HS-27A (cell line): Measurements from ENCODE around the gene GMEB2.
"Not testable (repeated sequence)": the region's sequence is repeated elsewhere in the genome, so short reads cannot be mapped to it uniquely, and the experiment has no call there.

Source experiments
- DNase-seq: peaks from one replicate; pipeline ENCODE4 v3.0.0-alpha.2; 2012; ENCODE audit warnings: low read depth, missing footprints

Gene GMEB2

GRCh38 chr20:63587776-63588591 is 38.9 kb downstream of the GMEB2 start:
- DNase-seq = no peak

DNA sequence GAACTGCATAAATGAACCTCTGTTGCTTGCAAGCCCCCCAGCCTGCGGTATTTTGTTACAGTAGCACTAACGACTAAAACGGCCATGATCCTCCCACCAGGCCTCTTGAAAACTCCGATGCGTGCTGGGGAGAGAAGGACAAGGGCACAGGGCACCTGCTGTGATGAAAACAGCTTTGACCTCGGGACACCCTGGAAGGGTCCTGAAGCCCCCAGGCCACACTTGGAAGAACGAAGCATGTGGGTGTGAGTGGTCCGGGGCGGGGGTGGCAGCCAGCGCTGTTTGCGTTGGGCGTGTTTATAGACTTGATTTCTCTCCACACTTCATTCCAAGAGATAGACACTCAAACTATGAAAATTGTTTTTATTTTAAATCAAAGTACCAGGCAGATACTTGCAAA is 39.6 kb downstream of the GMEB2 start:
- DNase-seq = no peak

- no peak for DNase-seq
Observed at GRCh38 chr20:63586797-63587196, 40.1 kb downstream of the GMEB2 start.

DNA sequence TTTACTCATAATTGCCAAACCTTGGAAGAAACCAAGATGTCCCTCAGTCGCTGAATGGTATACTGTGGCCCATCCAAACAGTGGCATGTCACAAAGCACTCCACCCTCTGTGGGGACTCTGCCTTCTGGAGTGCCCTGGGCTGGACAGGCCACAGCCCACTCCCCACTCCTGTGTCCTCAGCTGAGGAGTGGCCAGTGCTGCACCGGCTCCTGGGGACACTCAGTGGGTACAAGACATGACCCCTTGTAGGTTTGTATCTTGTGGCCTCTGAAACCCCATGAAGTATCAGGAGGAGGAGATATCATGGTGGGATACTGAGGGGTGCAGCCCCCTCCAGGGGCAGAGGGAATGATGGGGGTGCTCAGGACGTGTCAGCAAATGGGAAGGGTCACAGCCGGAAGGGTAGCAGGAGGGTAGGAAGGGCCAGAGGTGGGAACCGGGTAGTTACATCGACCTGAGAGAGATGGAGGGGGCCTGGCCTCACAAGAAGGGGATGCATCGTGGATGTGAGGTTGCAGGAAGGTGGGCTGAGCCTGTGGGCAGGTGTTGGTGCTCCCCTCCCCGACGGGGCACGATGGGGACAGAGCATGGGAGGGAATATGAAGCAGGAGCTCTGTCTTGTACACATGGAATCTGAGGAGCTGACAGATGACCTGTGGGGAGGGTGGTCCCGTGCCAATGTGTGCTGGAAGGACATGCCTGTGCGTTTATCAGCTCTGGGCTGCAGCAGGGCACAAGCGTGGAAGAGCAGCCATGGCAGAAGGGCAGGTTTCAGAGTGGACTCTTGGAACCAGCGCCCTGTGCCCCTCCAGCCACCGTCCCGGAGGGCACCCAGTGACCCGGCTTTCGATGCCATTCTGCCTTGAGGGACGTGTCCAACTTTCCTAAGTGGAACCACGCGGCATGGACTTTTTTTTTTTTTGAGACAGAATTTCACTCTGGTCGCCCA is 41.0 kb downstream of the GMEB2 start:
- DNase-seq = no peak

- DNase-seq = no peak
Observed at GRCh38 chr20:63582382-63583063, 44.4 kb downstream of the GMEB2 start.

- DNase-seq = no peak
Observed at GRCh38 chr20:63580796-63581461, 46.0 kb downstream of the GMEB2 start.

DNA sequence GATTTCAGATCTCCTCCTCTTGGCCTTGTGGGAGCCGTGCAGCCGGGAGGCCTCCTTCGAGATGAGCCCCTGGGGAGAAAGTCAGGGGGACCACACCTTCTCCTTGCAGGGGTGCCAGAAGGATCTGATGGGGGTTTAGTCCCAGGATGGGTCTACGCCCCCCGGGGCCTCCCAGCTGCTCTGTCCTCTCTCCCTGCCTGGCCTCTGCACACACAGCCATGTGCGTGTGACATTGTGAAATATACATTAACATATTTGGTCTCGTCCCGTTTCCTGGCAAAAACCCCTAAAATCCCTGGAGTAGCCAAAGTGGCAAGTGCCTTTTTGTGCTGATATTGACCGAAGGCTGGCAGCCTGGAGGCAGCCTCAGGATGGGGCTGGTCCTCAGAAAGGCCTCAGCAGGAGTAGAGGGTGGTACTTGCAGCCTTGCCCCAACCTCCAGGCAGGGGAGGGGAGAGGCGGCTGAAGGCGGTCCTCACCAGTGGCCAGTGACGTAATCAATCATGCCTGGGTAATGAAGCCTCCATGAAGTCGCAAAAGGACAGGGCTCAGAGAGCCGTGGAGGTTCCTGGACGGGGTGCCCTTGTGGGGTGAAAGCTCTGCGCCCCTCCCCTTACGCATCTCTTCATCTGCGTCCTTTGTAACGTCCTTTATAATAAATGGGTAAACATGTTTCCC is 47.7 kb downstream of the GMEB2 start:
- DNase-seq = no peak

DNA sequence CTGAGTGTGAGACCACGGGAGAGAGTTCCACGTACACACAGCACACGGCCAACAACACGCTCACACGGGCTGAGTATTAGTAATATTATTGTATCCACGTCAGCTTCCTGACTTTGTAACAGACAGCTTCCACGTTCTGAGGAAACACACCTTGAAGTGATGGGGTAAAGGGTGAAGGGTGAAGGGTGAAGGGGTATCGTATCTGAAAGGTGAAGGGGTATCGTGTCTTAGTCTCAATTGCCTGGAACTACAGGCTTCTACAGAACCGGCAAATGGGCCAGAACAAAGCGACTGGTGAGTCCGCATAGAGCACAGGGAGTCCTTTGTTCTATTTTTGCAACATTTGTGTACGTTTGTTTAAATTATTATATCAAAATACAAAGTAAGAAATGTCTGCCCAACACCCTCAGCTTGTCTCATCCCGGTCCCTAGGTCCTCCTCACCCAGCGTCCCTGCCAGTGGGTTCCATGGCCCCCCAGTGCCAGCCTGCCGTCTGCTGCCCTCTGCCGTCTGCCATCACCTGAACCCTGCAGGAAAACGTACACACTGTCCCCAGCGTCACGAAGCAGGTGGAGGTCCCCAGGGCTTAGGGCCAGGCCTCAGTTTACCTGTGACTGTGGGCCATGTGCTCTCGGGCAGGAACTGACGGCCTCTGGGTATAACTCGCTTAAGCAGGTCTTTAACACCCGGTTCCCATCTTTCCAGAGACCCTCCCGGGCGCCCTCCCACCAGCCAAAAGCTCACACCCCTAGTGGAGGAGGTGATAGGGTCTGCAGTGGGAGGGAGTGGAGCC is 48.5 kb downstream of the GMEB2 start:
- DNase-seq = no peak

DNA sequence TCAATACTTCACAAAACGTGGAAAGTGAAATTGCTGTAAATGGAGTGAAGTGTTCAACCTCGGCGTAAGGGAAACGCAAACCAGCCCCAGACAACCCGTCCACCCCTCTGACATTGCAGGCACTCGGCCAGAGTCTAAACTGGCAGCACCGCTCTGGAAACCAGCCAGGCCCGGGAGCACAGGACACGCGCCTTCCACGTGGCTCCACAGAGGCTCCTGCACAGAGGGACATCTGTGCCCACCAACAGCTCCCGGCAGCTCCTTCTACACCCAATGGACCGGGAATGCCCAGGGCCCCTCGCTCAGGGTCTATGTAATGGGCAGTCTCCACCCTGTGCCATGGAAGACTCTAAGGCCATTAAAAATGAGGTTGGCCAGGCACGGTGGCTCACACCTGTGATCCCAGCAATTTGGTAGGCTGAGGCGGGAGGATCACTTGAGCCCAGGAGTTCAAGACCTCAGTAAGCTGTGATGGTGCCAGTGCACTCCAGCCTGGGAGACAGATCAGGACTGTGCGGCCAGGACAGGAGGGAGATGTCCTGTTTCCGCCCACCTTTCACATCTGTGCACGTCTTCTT is 49.5 kb downstream of the GMEB2 start:
- no peak for DNase-seq

DNA sequence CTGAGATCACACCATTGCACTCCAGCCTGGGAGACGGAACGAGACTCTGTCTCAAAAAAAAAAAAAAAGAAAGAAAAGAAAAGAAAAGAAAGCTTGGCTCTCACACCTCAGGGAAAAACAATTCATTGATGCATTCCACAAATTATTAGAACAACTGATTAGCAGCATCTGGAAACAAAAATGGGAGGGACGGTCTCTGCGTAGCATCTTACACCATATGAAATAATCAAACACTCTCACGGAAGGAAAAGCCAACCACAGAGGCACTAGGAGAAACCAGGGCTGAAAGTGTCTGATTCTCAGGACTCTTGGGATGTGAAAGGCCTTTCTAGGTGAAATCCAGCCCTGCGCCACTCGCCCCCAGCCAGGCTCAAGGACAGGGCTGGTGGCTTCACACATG is 50.6 kb downstream of the GMEB2 start:
- DNase-seq = no peak

DNA sequence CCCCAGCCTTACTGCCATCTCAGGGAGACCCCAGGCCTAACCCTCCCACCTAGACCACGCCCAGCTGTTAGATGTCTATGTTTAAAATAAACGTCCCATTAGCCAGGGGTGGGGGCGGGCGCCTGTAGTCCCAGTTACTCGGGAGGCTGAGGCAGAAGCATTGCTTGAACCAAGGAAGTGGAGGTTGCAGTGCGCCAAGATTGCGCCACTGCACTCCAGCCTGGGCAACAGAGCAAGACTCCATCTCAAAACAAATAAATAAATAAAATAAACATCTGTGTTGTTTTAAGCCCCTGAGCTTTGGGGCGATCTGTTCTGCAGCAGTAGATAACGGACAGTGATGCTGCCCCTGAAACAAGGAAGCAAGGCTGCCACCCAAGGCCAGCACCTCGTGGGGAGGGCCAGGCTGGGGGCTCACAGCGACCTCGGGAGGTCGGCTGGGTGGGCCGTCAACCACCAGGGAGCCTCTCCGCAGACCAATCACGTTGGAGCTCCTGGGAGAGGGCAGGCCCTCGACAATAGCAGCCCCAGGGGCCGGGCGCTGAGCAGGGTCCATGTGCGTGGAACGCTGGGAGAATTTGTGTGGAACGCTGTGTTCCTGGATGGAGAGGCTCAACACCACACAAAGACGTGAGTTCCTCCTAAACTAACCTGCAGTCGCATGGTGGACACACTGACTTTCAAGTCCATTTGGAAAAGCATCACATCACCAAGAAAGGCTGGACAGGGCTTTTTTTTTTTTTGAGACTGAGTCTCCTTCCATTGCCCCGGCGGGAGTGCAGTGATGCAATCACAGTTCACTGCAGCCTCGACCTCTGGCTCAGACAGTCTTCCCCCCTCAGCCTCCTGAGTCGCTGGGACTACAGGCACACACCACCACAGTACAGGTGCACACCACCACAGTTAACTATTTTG is 51.8 kb downstream of the GMEB2 start:
- DNase-seq = no peak

DNA sequence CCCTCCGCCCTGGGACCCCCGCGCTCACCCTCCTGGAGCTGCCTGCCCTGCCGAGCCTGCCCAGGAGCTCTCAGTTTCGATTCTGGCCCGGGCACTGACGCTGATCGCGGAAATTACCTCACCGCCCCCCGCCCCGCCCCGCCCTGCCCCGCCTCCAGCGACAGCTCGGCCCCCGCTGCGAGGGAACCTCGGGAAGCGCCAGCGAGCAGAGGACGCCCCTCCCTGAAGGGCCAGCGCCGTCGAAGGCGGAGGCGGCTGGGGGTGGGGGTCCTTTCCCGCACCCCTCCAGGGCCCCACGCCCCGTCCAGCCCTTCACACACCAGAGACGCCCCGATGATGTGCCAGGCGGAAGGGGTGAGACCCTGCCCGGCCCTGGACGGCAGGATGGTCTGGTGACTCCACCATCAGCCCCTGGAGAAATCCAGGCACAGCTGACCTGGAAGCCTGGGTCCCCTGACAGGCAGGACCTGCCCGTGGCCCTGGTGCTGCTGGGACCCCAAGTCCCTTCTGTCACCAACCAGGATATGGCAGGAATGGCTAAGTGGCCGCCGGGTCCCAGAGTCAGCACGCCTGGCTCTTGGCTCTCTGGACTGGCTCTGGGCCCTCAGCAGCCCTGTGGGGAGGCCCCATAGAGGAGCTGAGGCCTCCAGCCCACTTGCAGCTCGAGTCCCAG is 52.6 kb downstream of the GMEB2 start, which contains the start of gene HELZ2:
TSS of gene HELZ2 (minus strand) at position 84 of the 673 bp plus-strand sequence. CDS start 1,854 bp downstream, outside the sequence.
- DNase-seq = no peak

DNA sequence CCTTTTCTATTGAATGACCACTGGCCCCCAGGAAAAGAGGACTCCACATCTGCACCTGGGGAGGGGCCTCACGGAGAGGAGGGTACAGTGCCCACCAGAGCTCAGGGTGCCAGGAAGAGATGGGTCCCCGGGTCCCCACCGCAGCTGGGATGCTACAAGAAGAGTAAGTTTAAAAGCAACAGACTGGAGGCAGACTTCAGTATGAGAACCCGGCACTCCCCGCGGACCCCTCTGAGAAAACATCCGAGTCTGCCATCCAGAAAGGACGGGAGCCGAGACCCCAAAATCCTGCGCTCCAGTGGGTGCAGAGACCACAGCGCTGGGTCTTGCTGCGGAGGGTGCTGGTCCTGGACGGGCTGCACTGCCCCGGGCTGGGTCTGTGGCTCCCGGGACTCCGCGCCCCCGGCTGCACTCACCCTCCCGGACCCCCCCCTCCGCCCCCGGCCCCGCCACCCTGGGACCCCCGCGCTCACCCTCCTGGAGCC is 53.2 kb downstream of the GMEB2 start:
- no peak for DNase-seq

GRCh38 chr20:63572788-63573646 is 53.9 kb downstream of the GMEB2 start:
- DNase-seq = no peak

DNA sequence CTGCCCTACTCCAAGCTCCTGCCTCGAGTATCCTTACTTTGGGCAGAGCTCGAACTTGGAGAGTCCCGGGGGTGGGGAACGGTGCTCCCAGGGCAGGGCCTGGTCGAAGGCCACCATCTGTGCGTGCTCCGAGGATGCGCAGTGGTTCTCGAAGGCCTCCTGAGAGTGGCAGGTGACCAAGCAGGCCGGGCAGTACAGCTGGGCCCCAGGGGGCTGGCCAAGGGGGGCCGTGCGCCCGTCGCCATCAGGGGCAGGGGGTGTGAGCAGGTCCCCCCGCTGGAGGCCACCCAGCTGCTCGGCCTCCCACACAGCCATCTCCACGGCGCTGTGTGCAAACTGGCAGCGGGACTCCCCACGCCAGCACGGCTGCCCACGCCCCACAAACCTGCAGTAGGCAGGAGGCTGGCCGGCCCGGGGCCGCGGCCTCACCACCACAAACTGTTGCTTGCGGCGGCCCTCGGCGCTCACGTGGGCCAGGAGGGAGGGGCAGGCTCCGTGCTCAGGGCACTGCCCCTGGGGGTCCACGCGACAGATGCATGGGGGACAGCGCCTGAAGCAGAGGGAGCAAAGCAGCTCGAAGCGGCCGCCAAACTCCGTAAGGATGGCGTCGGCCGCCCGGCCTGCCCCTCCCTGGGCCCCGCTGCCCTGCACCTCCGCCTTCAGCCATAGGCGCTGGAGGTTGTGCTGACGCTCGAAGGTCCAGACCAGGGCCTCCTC is 54.7 kb downstream of the GMEB2 start:
- DNase-seq = no peak

DNA sequence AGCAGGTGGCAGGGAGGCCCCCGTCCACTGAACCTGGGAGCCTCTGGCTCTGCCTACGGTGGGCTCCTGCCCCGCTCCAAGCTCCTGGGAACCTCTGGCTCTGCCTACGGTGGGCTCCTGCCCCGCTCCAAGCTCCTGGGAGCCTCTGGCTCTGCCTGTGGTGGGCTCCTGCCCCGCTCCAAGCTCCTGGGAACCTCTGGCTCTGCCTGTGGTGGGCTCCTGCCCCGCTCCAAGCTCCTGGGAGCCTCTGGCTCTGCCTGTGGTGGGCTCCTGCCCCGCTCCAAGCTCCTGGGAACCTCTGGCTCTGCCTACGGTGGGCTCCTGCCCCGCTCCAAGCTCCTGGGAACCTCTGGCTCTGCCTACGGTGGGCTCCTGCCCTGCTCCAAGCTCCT is 55.8 kb downstream of the GMEB2 start:
- not testable (repeated sequence) for DNase-seq
